Amniotic epithelial cell (primary cell): ENCODE results near the gene TMX2.
"Not testable (repeated sequence)": the region's sequence is repeated elsewhere in the genome, so short reads cannot be mapped to it uniquely, and the experiment has no call there.

Experiments
- DNase-seq: peaks from one replicate; pipeline ENCODE4 v3.0.0-alpha.2; 2010; ENCODE audit warnings: low read depth

The TMX2 gene

GRCh38 chr11:57713835-57714234 is 1.4 kb downstream of the TMX2 start:
- DNase-seq, result no peak

GRCh38 chr11:57716726-57717125 is 4.3 kb downstream of the TMX2 start:
- DNase-seq, result not testable (repeated sequence)

- no peak for DNase-seq
Observed at GRCh38 chr11:57727185-57727584, 14.8 kb downstream of the TMX2 start.

- no peak for DNase-seq
Observed at GRCh38 chr11:57728829-57729228, 16.4 kb downstream of the TMX2 start.

- no peak for DNase-seq
Observed at GRCh38 chr11:57729479-57729878, 17.1 kb downstream of the TMX2 start.

GRCh38 chr11:57732661-57733060 is 20.3 kb downstream of the TMX2 start:
- DNase-seq, result no peak

GRCh38 chr11:57735619-57736298 is 23.4 kb downstream of the TMX2 start:
- no peak for DNase-seq

- DNase-seq, result peak; percentile 97
Observed at GRCh38 chr11:57741132-57742086, 29.0 kb downstream of the TMX2 start, which contains the start of gene SELENOH. SELENOH (plus strand) TSS chr11:57741491; CDS start chr11:57741596, 105 bp downstream.

- DNase-seq, result no peak
Observed at GRCh38 chr11:57742087-57742452, 29.7 kb downstream of the TMX2 start.

GRCh38 chr11:57744357-57744756 is 32.0 kb downstream of the TMX2 start:
- DNase-seq, result no peak

GRCh38 chr11:57745206-57745605 is 32.8 kb downstream of the TMX2 start:
- no peak for DNase-seq

GRCh38 chr11:57746920-57747319 is 34.5 kb downstream of the TMX2 start:
- no peak for DNase-seq

- DNase-seq, result no peak
Observed at GRCh38 chr11:57751176-57751575, 38.8 kb downstream of the TMX2 start.

GRCh38 chr11:57751676-57752253 is 39.4 kb downstream of the TMX2 start, which contains the start of gene BTBD18:
BTBD18 (minus strand) TSS chr11:57751819; CDS start chr11:57751188, 631 bp downstream.
- peak; percentile 66 for DNase-seq

- DNase-seq, result no peak
Observed at GRCh38 chr11:57752954-57753353, 40.6 kb downstream of the TMX2 start.

GRCh38 chr11:57758174-57758573 is 45.8 kb downstream of the TMX2 start:
- no peak for DNase-seq

GRCh38 chr11:57761301-57762234 is 49.2 kb downstream of the TMX2 start, which contains the start of gene CTNND1:
CTNND1 (plus strand) TSS chr11:57761802; CDS start chr11:57791479, 29,677 bp downstream.
- peak; percentile 98 for DNase-seq

- no peak for DNase-seq
Observed at GRCh38 chr11:57762235-57762861, 50.0 kb downstream of the TMX2 start.

GRCh38 chr11:57763568-57763967 is 51.2 kb downstream of the TMX2 start:
- DNase-seq, result peak; percentile 55

GRCh38 chr11:57764021-57764420 is 51.6 kb downstream of the TMX2 start:
- DNase-seq, result no peak

- peak; percentile 49 for DNase-seq
Observed at GRCh38 chr11:57764566-57764965, 52.2 kb downstream of the TMX2 start.
